Natural killer cell treated with Interleukin-12 subunit alpha and Interleukin-12 subunit beta and Interleukin-15 and Interleukin-18, amount 100 ng/mL, for 72 hours (primary cell): ENCODE measurements around the gene SULT2B1. TPM values are rescaled to one million over a fixed set of nuclear protein-coding genes. Genes with fewer than 3 reads are reported as not detected.
A peak's percentile ranks its signal among the peaks of the same experiment; 100 is the strongest.

Experiments
- ATAC-seq, 2 donors: fragments of 150-1000 bp; cut with Tn5 transposase in 1 of 2; sonication (Bioruptor Pico), chemical (Tn5 transposase) in 1 of 2; 2 replicates each; pipeline ENCODE4 v1.10.0; 2021
- DNase-seq: peaks from one replicate; pipeline ENCODE4 v3.0.0; 2022; ENCODE audit warnings: low spot score
- H3K27ac Mint-ChIP-seq, 2 donors: 1 replicate in 1 of 2; 2 replicates in 1 of 2; pipeline ENCODE4 v1.8.0; 2022; ENCODE audit warnings: mixed read lengths in 2 of 2, mild to moderate bottlenecking in 1 of 2, moderate library complexity in 1 of 2
- H3K27me3 Mint-ChIP-seq, 2 donors: 1 replicate in 1 of 2; 2 replicates in 1 of 2; pipeline ENCODE4 v1.8.0; 2022; ENCODE audit warnings: mixed read lengths in 2 of 2
- H3K36me3 Mint-ChIP-seq: one replicate; pipeline ENCODE4 v1.8.0; 2022; ENCODE audit warnings: mixed read lengths
- H3K4me1 Mint-ChIP-seq, 2 donors: 1 replicate in 1 of 2; 2 replicates in 1 of 2; pipeline ENCODE4 v1.8.0; 2022; ENCODE audit warnings: low read depth in 2 of 2, mixed read lengths in 2 of 2, mild to moderate bottlenecking in 1 of 2
- H3K4me3 Mint-ChIP-seq: one replicate; pipeline ENCODE4 v1.8.0; 2022; ENCODE audit warnings: mixed read lengths
- H3K9me3 Mint-ChIP-seq: 2 replicates; pipeline ENCODE4 v1.8.0; 2022; ENCODE audit warnings: mixed read lengths
- total RNA-seq, 2 donors: library from RNA; stranded (reverse); gene quantifications; one replicate each; pipeline ENCODE4 v1.2.3, GENCODE V29; 2022

The SULT2B1 gene
- total RNA-seq, 2 donors from 2014 or later = not detected

- ATAC-seq (no peak), DNase-seq (no peak)
- Mint-ChIP-seq H3K9me3 (no peaks in the 10 kb centered on the region), H3K36me3 (no peaks in the 10 kb centered on the region), H3K27ac (no peak overlapping the region), H3K4me1 (no peaks in the 10 kb centered on the region), H3K4me3 (no peak overlapping the region), H3K27me3 (no peaks in the 10 kb centered on the region)
Observed at GRCh38 chr19:48607359-48607755, 55.4 kb downstream of the SULT2B1 start.

- ATAC-seq (peak; percentile 48 to 56), DNase-seq (no peak)
- Mint-ChIP-seq H3K27me3 (no peaks in the 10 kb centered on the region), H3K9me3 (no peaks in the 10 kb centered on the region), H3K4me3 (no peak overlapping the region), H3K36me3 (no peaks in the 10 kb centered on the region), H3K27ac (no peak overlapping the region), H3K4me1 (peaks cover 3% of the 10 kb centered on the region in 2 donors)
Observed at GRCh38 chr19:48608798-48609263, 56.9 kb downstream of the SULT2B1 start.

GRCh38 chr19:48609571-48610108, 57.7 kb downstream of the SULT2B1 start:
- Mint-ChIP-seq H3K9me3 (no peaks in the 10 kb centered on the region), H3K4me1 (peaks cover 6% of the 10 kb centered on the region in 2 donors), H3K27ac (no peak overlapping the region), H3K36me3 (no peaks in the 10 kb centered on the region), H3K4me3 (no peak overlapping the region), H3K27me3 (no peaks in the 10 kb centered on the region)
- DNase-seq (no peak), ATAC-seq (no peak)

- DNase-seq (no peak), ATAC-seq (no peak)
- H3K36me3 Mint-ChIP-seq = no peaks in the 10 kb centered on the region
- no peaks in the 10 kb centered on the region for H3K9me3 Mint-ChIP-seq
- no peaks in the 10 kb centered on the region for H3K27me3 Mint-ChIP-seq
- H3K4me3 Mint-ChIP-seq = no peak overlapping the region
- H3K4me1 Mint-ChIP-seq = peaks cover 12 to 16% of the 10 kb centered on the region in 2 donors
- H3K27ac Mint-ChIP-seq = no peak overlapping the region
Observed at GRCh38 chr19:48611872-48612271, 59.9 kb downstream of the SULT2B1 start.

GRCh38 chr19:48613024-48613851, 61.3 kb downstream of the SULT2B1 start:
- Mint-ChIP-seq H3K9me3 (no peaks in the 10 kb centered on the region), H3K36me3 (peaks cover 5% of the 10 kb centered on the region), H3K4me1 (peaks cover 21% of the 10 kb centered on the region in 2 donors), H3K27ac (peak overlapping the region in 1 of 2 donors; percentile 71), H3K27me3 (no peaks in the 10 kb centered on the region), H3K4me3 (no peak overlapping the region)
- no peak for DNase-seq
- ATAC-seq = peak; percentile 3 to 17

- Mint-ChIP-seq H3K27ac (peak overlapping the region in 1 of 2 donors; percentile 71), H3K4me3 (no peak overlapping the region), H3K9me3 (no peaks in the 10 kb centered on the region), H3K27me3 (no peaks in the 10 kb centered on the region), H3K36me3 (peaks cover 12% of the 10 kb centered on the region), H3K4me1 (peaks cover 26 to 27% of the 10 kb centered on the region in 2 donors)
- ATAC-seq (peak in 1 of 2 donors; percentile 0), DNase-seq (no peak)
Observed at GRCh38 chr19:48613852-48614435, 62.0 kb downstream of the SULT2B1 start.

- Mint-ChIP-seq H3K4me3 (no peak within 1 kb of the TSS), H3K36me3 (peaks cover 12% of the 10 kb centered on the region), H3K27ac (peak within 1 kb of the TSS in 1 of 2 donors; percentile 71), H3K9me3 (no peaks in the 10 kb centered on the region), H3K27me3 (no peaks in the 10 kb centered on the region), H3K4me1 (peaks cover 29 to 33% of the 10 kb centered on the region in 2 donors)
- no peak for ATAC-seq
- DNase-seq = no peak
Observed at GRCh38 chr19:48614436-48615230, 62.7 kb downstream of the SULT2B1 start, which contains the start of gene FAM83E. TSS of gene FAM83E (minus strand) at chr19:48615076. CDS start at chr19:48613372, 1,704 bp downstream.

- Mint-ChIP-seq H3K9me3 (no peaks in the 10 kb centered on the region), H3K27me3 (no peaks in the 10 kb centered on the region), H3K4me1 (peaks cover 36 to 40% of the 10 kb centered on the region in 2 donors), H3K27ac (no peak overlapping the region), H3K4me3 (no peak overlapping the region), H3K36me3 (peaks cover 12% of the 10 kb centered on the region)
- DNase-seq = no peak
- no peak for ATAC-seq
Observed at GRCh38 chr19:48615231-48616040, 63.5 kb downstream of the SULT2B1 start.

GRCh38 chr19:48616041-48616436, 64.1 kb downstream of the SULT2B1 start:
- no peaks in the 10 kb centered on the region for H3K27me3 Mint-ChIP-seq
- H3K4me1 Mint-ChIP-seq = peaks cover 36 to 40% of the 10 kb centered on the region in 2 donors
- peaks cover 12% of the 10 kb centered on the region for H3K36me3 Mint-ChIP-seq
- H3K9me3 Mint-ChIP-seq = no peaks in the 10 kb centered on the region
- ATAC-seq = no peak
- peak overlapping the region; percentile 96 for H3K4me3 Mint-ChIP-seq
- H3K27ac Mint-ChIP-seq = peak overlapping the region; percentile 97 to 99
- DNase-seq = no peak

- Mint-ChIP-seq H3K27me3 (no peaks in the 10 kb centered on the region), H3K4me3 (peak overlapping the region; percentile 96), H3K27ac (peak overlapping the region; percentile 97 to 99), H3K36me3 (peaks cover 12% of the 10 kb centered on the region), H3K4me1 (peaks cover 39 to 44% of the 10 kb centered on the region in 2 donors), H3K9me3 (no peaks in the 10 kb centered on the region)
- no peak for DNase-seq
- no peak for ATAC-seq
Observed at GRCh38 chr19:48616491-48617056, 64.6 kb downstream of the SULT2B1 start.

GRCh38 chr19:48617146-48617937, 65.4 kb downstream of the SULT2B1 start:
- ATAC-seq = no peak
- DNase-seq = no peak
- peak overlapping the region; percentile 97 to 99 for H3K27ac Mint-ChIP-seq
- H3K27me3 Mint-ChIP-seq = no peaks in the 10 kb centered on the region
- H3K4me1 Mint-ChIP-seq = peaks cover 41 to 46% of the 10 kb centered on the region in 2 donors
- peaks cover 12% of the 10 kb centered on the region for H3K36me3 Mint-ChIP-seq
- no peaks in the 10 kb centered on the region for H3K9me3 Mint-ChIP-seq
- H3K4me3 Mint-ChIP-seq = peak overlapping the region; percentile 96
